Esophagus muscularis mucosa (tissue), 2 donors: ENCODE data around the gene ASMTL.

Experiments
- POLR2A ChIP-seq: fragments of 450-650 bp; IDR thresholded peaks from one replicate; pipeline ENCODE4 v1.6.1; 2017; ENCODE audit warnings: antibody characterized with exemption, moderate library complexity, mild to moderate bottlenecking, low read depth
- POLR2AphosphoS5 ChIP-seq, 2 donors: sonication (generic); formaldehyde crosslinking; IDR thresholded peaks; one replicate each; pipeline ENCODE4 v1.6.1; 2017; ENCODE audit warnings: antibody characterized with exemption in 2 of 2

DNA sequence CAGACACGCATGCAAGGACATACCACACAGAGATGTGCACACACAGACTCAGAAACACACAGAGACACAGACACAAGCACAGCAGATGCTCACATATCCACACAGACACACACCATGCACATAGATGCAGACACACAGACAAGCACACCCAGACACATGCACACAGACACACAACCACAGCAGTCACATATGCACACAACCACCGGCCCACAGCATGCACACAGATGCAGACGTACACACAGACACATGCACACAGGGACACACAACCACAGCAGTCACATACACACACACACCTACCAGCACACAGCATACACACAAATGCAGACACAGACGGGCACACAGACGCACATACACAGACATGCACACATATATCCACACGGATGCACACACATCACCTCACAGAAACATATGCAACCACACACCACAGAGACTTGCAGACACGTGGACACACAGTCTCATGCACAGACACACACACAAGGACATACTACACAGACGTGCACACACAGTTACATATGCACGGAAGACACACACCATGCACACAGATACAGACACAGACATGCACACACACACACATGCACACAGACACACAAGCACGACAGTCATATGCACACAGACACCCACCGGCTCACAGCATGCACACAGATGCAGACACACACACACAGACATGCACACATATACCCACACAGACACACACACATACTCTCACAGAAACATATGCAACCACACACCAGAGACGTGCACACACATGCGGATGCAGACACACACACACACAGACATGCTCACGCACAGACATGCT lies 35.5 kb downstream of the ASMTL start:
- TF ChIP-seq POLR2AphosphoS5 (IDR thresholded peaks at IDR 0.05) (peak in 1 of 2 donors; percentile 7), POLR2A (no peak)
